Glomerular endothelial cell (primary cell): Measurements from ENCODE around the gene NRM. TPM values are rescaled to one million over a fixed set of nuclear protein-coding genes. Genes with fewer than 3 reads are reported as not detected.
"Not testable (repeated sequence)": the region's sequence is repeated elsewhere in the genome, so short reads cannot be mapped to it uniquely, and the experiment has no call there.

ENCODE experiments used
- DNase-seq: peaks from one replicate; pipeline ENCODE4 v3.0.0-alpha.2; 2011; ENCODE audit warnings: low read depth, low spot score; ENCODE audit errors: extremely low read depth
- total RNA-seq: library from RNA; depleted of rRNA; stranded (reverse); fragments of >200 nt; gene quantifications from 2 replicates; pipeline ENCODE4 v1.2.3, GENCODE V29; 2015

NRM gene
- total RNA-seq, result 8.8 and 10.8 TPM in 2 replicates

DNA sequence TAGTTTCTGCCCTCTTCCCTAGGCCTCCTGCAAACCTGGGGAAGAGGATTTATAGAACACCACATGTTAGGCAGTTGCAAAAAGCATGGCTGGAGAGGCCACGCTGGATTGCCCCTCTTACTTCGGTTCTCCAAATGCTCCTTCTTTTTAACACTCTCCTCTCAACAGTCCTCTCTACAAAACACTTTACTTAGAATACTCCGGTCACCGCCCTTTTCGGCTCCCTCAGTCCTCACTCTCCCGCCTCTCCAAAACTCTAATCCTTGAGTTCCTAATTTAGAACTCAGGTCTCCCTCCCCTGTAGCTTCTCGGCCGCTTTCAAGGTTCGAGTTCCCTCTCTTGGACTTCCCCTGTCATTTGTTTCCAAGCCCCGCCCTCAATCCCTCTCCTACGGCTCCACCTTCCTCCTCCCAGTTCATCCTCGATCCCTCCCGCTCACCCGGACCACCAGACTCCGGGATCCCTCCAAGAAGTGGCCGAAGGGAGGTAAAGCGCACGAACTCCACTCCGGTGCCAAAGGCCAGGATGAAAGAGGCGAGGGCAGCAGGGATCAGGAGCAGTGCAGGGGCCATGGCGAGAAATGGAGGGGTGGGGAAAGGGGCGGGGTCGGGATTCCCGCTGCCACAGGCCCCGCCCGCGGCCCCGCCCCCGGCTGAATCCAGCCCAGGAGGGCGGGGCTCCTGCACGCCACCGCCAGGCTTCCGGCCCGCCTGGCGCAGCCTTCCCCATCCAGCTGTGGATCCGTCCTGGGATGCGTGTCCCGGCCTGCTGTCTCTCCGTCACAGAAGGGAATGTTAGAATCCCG lies at the start of gene NRM:
Gene NRM, minus strand, starts transcription at position 582 of the 805 bp plus-strand sequence. Its CDS starts 10 bp downstream, at position 572.
- no peak for DNase-seq

DNA sequence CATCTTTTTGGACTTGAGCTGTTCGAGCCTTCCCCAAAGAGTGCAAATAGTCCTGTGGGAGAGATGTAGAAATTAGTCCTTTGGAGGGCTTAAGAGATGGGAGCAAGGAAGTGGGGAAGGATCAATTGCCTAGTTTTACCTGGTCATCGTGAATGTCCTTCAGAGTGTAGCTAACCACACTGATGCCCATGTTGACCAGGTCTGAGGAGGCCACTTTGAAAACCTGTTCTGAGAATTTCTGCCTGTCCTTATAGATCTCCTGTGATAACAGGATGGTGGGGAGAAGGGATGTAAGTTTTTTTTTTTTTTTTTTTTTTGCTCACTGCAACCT lies 49.7 kb upstream of the NRM start:
- no peak for DNase-seq

DNA sequence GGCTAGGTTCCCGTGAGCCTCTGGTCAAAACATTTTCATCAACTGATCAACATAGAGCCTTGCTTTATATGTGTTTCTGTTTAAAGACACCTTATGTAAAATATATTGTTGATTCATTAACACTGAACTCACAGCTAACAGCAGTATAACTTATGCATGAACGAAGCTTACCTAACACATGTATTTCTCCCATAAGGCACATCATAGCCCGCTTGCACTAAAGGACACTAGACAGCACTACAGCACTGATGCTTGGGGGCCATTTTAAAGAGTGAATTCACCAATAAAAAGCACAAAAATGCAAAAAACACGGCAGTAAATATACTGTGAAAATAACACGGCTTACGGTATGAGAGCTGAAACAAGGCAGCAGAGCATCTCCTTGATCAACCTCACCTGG lies 47.7 kb upstream of the NRM start:
- DNase-seq, result no peak

DNA sequence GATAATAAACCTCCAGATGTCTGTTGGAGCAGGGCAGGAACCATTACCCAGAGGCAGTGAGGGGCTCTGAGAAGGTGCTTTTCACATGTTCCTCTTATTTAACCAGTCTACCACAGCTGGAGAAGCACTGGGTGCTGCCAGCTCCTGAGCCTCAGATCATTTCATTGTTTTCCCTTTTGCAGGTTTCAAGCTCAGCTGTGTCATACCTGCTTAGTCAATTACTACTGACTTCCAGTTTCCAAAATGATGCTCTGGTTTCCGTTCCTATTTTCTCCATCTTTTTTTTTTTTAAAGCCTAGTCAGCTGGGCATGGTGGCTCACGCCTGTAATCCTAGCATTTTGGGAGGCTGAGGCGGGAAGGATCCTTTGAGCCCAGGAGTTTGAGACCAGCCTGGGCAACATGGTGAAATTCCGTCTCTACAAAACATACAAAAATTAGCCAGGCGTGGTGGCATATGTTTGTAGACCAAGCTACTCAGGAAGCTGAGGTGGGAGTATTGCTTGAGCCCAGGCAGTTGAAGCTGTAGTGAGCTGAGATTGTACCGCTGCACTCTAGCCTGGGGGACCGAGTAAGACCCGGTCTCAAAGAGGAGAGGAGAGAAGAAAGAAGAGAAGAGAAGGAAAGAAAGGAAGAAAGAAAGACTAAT lies 45.0 kb upstream of the NRM start:
- no peak for DNase-seq

DNA sequence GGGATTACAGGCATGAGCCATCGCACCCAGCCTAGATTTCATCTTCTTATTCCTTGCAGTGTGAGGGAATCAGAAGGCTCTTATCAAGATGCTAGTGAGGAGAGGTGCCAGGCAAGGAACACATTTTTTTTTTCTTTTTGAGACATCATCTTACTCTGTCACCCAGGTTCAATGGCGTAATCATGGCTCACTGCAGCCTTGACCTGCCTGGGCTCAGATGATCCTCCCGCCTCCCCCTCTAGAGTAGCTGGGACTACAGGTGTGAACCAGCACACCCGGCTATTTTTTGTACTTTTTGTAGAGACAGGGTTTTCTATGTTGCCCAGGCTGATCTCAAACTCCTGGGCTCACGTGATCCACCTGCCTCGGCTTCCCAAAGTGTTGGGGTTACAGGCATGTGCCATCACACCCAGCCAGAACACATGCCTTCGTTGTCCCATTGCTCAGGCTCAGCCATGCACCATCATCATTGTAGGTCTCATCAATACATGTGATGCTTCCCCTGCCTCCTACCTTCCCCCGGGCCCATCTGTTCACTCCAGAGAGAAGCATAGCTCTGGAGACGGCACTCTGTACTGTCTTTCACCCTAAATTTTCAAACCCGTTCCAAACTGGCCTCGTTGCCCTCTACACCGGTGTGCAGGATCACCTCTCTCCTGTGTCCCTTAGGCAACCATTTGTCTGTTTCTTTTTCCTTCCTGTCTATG lies 41.6 kb upstream of the NRM start:
- DNase-seq, result no peak

GRCh38 chr6:30730601-30731435 lies 40.0 kb upstream of the NRM start:
- no peak for DNase-seq

GRCh38 chr6:30727920-30728553 lies 37.3 kb upstream of the NRM start:
- no peak for DNase-seq

DNA sequence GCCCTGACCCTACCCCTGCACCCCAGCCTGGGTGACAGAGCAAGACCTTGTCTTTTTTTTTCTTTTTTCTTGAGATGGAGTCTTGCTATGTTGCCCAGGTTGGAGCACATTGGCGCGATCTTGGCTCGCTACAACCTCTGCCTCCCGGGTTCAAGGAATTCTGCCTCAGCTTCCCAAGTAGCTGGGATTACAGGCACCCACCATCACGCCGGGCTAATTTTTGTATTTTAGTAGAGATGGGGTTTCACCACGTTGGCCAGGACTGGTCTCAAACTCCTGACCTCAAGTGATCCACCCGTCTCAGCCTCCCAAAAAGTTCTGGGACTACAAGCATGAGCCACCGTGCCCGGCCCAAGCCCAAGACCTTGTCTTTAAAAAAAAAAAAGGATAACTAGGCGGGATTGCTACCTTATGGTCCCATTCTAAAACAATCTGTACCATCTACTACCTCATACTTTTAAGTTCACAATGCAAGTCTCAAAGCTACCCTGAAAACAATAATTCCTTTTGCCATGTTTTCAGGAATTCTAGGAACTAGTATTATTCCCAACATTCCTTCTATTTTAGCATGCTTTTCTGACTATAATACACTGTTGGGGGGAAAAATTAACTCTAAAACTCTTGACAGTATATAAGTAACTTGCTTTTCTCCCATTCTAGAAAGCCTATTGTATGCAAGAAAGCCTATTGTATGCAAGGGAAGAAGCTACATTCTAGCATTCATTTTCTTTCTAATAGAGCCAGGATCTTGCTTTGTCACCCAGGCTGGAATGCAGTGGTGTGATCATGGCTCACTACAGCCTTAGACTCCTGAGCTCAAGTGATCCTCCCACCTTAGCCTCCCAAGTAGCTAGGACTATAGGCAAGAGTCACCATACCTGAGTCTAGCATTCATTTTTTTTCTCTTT lies 36.0 kb upstream of the NRM start:
- DNase-seq, result no peak

DNA sequence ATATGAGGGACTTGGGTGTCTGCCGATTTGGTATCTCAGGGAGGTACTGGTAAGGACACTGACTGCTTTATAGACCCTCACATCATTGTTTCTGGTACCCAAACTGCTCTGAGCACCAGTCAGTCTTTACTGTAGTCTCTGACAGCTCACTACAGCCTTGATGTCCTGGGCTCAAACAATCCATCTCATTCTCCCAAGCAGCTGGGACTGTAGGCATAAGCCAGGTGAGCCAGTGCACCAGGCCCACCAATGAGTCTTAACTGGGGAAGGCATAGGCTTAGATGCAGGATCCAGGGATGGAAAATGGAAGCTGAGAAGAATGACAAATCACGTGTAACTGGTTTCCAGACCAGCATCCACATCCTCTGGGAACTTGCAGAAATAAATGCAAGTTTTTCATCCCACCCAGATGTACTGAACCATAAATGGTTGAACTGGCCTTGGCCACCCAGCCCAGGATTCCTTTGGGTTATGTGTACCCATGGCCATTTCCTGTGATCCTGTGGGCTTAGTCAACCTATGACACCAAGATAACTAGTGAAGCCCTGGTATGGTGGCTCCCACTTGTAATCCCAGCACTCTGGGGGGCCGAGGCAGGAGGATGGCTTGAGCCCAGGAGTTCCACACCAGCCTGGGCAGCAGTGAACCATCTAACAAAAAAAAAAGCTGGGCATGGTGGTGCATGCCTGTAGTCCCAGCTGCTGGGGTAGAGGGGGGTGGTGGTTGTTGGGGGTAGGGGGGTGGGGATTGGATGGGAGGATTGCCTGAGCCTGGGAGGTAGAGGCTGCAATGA lies 35.1 kb upstream of the NRM start:
- DNase-seq, result no peak

DNA sequence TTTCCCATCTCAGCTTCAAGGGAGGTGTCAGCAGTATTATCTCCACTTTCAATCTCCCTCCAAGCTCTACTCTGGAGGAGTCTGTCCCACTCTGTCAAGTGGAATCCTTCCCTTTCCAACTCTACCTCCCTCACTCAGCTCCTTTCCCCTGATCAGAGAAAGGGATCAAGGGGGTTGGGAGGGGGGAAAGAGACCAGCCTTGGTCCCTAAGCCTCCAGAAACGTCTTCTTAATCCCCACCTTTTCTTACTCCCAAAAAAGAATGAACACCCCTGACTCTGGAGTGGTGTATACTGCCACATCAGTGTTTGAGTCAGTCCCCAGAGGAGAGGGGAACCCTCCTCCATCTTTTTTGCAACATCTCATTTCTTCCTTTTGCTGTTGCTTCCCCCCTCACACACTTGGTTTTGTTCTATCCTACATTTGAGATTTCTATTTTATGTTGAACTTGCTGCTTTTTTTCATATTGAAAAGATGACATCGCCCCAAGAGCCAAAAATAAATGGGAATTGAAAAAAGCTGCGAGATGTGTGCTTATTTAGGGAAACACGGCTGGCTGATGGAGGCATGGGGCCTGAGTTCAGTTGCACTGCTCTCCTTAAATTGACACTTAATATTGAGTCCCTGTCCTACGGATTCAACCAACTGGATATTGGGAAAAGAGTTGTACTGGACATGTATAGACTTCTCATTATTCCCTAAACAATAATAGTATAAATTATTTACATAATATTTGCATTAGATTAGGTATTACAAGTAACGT lies 34.3 kb upstream of the NRM start:
- DNase-seq, result no peak

DNA sequence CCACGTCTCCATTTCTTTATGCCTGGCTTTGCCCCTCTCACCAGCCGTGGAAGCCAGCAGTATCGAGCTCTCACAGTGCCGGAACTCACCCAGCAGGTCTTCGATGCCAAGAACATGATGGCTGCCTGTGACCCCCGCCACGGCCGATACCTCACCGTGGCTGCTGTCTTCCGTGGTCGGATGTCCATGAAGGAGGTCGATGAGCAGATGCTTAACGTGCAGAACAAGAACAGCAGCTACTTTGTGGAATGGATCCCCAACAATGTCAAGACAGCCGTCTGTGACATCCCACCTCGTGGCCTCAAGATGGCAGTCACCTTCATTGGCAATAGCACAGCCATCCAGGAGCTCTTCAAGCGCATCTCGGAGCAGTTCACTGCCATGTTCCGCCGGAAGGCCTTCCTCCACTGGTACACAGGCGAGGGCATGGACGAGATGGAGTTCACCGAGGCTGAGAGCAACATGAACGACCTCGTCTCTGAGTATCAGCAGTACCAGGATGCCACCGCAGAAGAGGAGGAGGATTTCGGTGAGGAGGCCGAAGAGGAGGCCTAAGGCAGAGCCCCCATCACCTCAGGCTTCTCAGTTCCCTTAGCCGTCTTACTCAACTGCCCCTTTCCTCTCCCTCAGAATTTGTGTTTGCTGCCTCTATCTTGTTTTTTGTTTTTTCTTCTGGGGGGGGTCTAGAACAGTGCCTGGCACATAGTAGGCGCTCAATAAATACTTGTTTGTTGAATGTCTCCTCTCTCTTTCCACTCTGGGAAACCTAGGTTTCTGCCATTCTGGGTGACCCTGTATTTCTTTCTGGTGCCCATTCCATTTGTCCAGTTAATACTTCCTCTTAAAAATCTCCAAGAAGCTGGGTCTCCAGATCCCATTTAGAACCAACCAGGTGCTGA lies 33.3 kb upstream of the NRM start:
- DNase-seq, result not testable (repeated sequence)

- not testable (repeated sequence) for DNase-seq
Observed at GRCh38 chr6:30723159-30723842, 32.5 kb upstream of the NRM start.

DNA sequence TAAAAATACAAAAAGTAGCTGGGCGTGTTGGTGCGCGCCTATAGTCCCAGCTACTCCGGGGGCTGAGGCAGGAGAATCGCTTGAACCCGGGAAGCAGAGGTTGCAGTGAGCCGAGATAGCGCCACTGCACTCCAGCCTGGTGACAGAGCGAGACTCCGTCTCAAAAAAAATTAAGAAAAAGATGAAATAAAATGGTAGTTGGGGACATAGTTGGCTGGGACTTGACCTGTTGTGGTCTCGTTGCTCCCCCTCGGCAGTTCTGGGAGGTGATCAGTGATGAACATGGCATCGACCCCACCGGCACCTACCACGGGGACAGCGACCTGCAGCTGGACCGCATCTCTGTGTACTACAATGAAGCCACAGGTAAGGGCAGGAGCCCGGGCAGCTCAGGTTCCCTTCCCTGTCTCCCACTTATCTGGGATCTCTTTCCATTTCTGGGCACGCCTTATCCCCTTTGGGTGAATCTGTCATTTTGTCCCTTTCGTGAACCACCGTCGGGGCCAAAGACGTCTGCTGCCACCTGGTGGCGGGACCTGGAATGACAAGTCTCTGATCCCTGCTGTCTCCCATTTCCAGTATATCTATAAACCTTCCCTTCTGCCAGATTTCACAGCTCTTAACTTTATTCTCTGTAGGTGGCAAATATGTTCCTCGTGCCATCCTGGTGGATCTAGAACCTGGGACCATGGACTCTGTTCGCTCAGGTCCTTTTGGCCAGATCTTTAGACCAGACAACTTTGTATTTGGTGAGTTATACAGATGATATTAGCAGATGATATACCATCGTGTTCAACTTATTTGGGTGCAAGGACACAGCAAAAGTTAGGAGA lies 31.7 kb upstream of the NRM start:
- DNase-seq, result no peak

- not testable (repeated sequence) for DNase-seq
Observed at GRCh38 chr6:30722025-30722279, 31.2 kb upstream of the NRM start.

GRCh38 chr6:30721198-30722024 lies 30.6 kb upstream of the NRM start:
- no peak for DNase-seq
